OCI-LY1 (cell line): ENCODE data around the gene HSBP1L1.

Experiments used
- CTCF ChIP-seq: fragments of 200-600 bp; sonication (generic), shearing (Covaris generic); IDR thresholded peaks from 2 replicates; pipeline ENCODE4 v1.5.1; 2017; ENCODE audit warnings: mild to moderate bottlenecking, antibody characterized with exemption, low read length, moderate library complexity, mixed read lengths
- EZH2 ChIP-seq: fragments of 200-600 bp; sonication (generic), shearing (Covaris generic); IDR thresholded peaks from 2 replicates; pipeline ENCODE4 v1.8.0; 2017; ENCODE audit warnings: borderline replicate concordance, mixed run types, mild to moderate bottlenecking, antibody characterized with exemption, low read length, moderate library complexity, mixed read lengths

- TF ChIP-seq CTCF = no peak
- TF ChIP-seq EZH2 = no peak
Measured at GRCh38 chr18:80004600-80005342, 40.3 kb downstream of the HSBP1L1 start.
